WTC11 (cell line): Measurements from ENCODE around the gene MX1. TPM values are rescaled to one million over a fixed set of nuclear protein-coding genes. Genes with fewer than 3 reads are reported as not detected.

Experiments used
- ATAC-seq: fragments of 200-7000 bp; cut with Tn5 transposase; 2 replicates; pipeline ENCODE4 v1.10.0; 2021; ENCODE audit warnings: mild to moderate bottlenecking, moderate library complexity
- CTCF ChIA-PET: fragments of 300-600 bp; sonication (Branson Sonifier 250); formaldehyde crosslinking; loops from one replicate; lab custom pipeline; 2021; ENCODE audit warnings: antibody characterized with exemption; lab: Charles Lee
- POLR2A ChIA-PET: fragments of 350-600 bp; sonication (Branson Sonifier 250); formaldehyde crosslinking; loops from one replicate; lab custom pipeline; 2021; ENCODE audit warnings: antibody characterized with exemption; lab: Charles Lee
- DNase-seq: peaks from one replicate; pipeline ENCODE4 v3.0.0; 2021; ENCODE audit warnings: low spot score
- H3K27ac Mint-ChIP-seq: 2 replicates; pipeline ENCODE4 v1.8.0; 2021; ENCODE audit warnings: mixed read lengths
- H3K27me3 Mint-ChIP-seq: 2 replicates; pipeline ENCODE4 v1.8.0; 2021; ENCODE audit warnings: low read depth, mild to moderate bottlenecking, moderate library complexity, mixed read lengths
- H3K36me3 Mint-ChIP-seq: 2 replicates; pipeline ENCODE4 v1.8.0; 2021; ENCODE audit warnings: mixed read lengths
- H3K4me1 Mint-ChIP-seq: 2 replicates; pipeline ENCODE4 v1.8.0; 2022; ENCODE audit warnings: mixed read lengths
- H3K4me3 Mint-ChIP-seq: 2 replicates; pipeline ENCODE4 v1.8.0; 2021; ENCODE audit warnings: mild to moderate bottlenecking, moderate library complexity, mixed read lengths
- H3K9me3 Mint-ChIP-seq: 2 replicates; pipeline ENCODE4 v1.8.0; 2021; ENCODE audit warnings: mixed read lengths
- ELF4 ChIP-seq: sonication (generic); formaldehyde crosslinking; IDR thresholded peaks from 2 replicates; pipeline ENCODE4 v1.8.1; 2022; ENCODE audit warnings: low read depth, mild to moderate bottlenecking, moderate library complexity, missing genetic modification reagents
- EMX1 ChIP-seq: fragments of 250-450 bp; sonication (Bioruptor Pico); IDR thresholded peaks from 2 replicates; pipeline ENCODE4 v1.8.0; 2021; ENCODE audit warnings: mild to moderate bottlenecking
- FOXK1 ChIP-seq: sonication (generic); formaldehyde crosslinking; IDR thresholded peaks from 2 replicates; pipeline ENCODE4 v1.8.0; 2022; ENCODE audit warnings: mild to moderate bottlenecking, moderate library complexity, missing genetic modification reagents
- GRHL2 ChIP-seq: fragments of 250-450 bp; sonication (Bioruptor Pico); IDR thresholded peaks from 2 replicates; pipeline ENCODE4 v1.8.0; 2022; ENCODE audit warnings: mild to moderate bottlenecking, moderate library complexity; ENCODE audit not compliant: insufficient replicate concordance, severe bottlenecking
- IRF2 ChIP-seq: sonication (generic); formaldehyde crosslinking; IDR thresholded peaks from 2 replicates; pipeline ENCODE4 v1.8.0; 2022; ENCODE audit warnings: low read depth, missing genetic modification reagents, borderline replicate concordance
- KAT7 ChIP-seq: sonication (generic); formaldehyde crosslinking; IDR thresholded peaks from 2 replicates; pipeline ENCODE4 v1.8.1; 2023; ENCODE audit warnings: missing genetic modification reagents, mild to moderate bottlenecking, borderline replicate concordance
- NR3C1 ChIP-seq: sonication (generic); formaldehyde crosslinking; conservative IDR thresholded peaks from 2 replicates; pipeline ENCODE4 v1.8.1; 2023; ENCODE audit warnings: low read depth, mild to moderate bottlenecking, missing genetic modification reagents
- PRRX2 ChIP-seq: fragments of 250-450 bp; sonication (Bioruptor Pico); IDR thresholded peaks from 2 replicates; pipeline ENCODE4 v1.8.0; 2021; ENCODE audit warnings: mild to moderate bottlenecking
- TP53 ChIP-seq: sonication (generic); formaldehyde crosslinking; IDR thresholded peaks from 2 replicates; pipeline ENCODE4 v1.8.1; 2023; ENCODE audit warnings: mild to moderate bottlenecking, missing genetic modification reagents
- ZNF396 ChIP-seq: fragments of 250-450 bp; sonication (Bioruptor Pico); IDR thresholded peaks from 2 replicates; pipeline ENCODE4 v1.8.0; 2021; ENCODE audit warnings: mild to moderate bottlenecking, moderate library complexity, borderline replicate concordance
- total RNA-seq: library from RNA; stranded (reverse); gene quantifications from 3 replicates; pipeline ENCODE4 v1.2.3, GENCODE V29; 2021
- TF ChIP-seq, protein P1 (sequence below): sonication (generic); formaldehyde crosslinking; IDR thresholded peaks from 2 replicates; pipeline ENCODE4 v1.8.1; 2022; ENCODE audit warnings: low read depth, mild to moderate bottlenecking, moderate library complexity, missing genetic modification reagents, borderline replicate concordance
- TF ChIP-seq, protein P2 (sequence below): sonication (generic); formaldehyde crosslinking; IDR thresholded peaks from 2 replicates; pipeline ENCODE4 v1.8.1; 2022; ENCODE audit warnings: mild to moderate bottlenecking, moderate library complexity, missing genetic modification reagents
- TF ChIP-seq, protein P3 (sequence below): sonication (generic); formaldehyde crosslinking; IDR thresholded peaks from 2 replicates; pipeline ENCODE4 v1.8.1; 2023; ENCODE audit warnings: mild to moderate bottlenecking, missing genetic modification reagents
- TF ChIP-seq, protein P4 (sequence below): sonication (generic); formaldehyde crosslinking; conservative IDR thresholded peaks from 2 replicates; pipeline ENCODE4 v1.8.1; 2023; ENCODE audit warnings: mild to moderate bottlenecking, low read depth, missing genetic modification reagents, moderate library complexity
- TF ChIP-seq, protein P5 (sequence below): sonication (generic); formaldehyde crosslinking; IDR thresholded peaks from 2 replicates; pipeline ENCODE4 v1.8.0; 2022; ENCODE audit warnings: mild to moderate bottlenecking, missing genetic modification reagents
- TF ChIP-seq, protein P6 (sequence below): sonication (generic); formaldehyde crosslinking; IDR thresholded peaks from 2 replicates; pipeline ENCODE4 v1.8.1; 2022; ENCODE audit warnings: missing genetic modification reagents, borderline replicate concordance
- TF ChIP-seq, protein P7 (sequence below): fragments of 250-450 bp; sonication (Bioruptor Pico); IDR thresholded peaks from 2 replicates; pipeline ENCODE4 v1.9.0; 2021; ENCODE audit warnings: mild to moderate bottlenecking, borderline replicate concordance
- TF ChIP-seq, protein P8 (sequence below): sonication (generic); formaldehyde crosslinking; IDR thresholded peaks from 2 replicates; pipeline ENCODE4 v1.8.0; 2022; ENCODE audit warnings: mild to moderate bottlenecking, missing genetic modification reagents

Gene MX1
- total RNA-seq, 1 experiment from 2014 or later, result 3.6 TPM

DNA sequence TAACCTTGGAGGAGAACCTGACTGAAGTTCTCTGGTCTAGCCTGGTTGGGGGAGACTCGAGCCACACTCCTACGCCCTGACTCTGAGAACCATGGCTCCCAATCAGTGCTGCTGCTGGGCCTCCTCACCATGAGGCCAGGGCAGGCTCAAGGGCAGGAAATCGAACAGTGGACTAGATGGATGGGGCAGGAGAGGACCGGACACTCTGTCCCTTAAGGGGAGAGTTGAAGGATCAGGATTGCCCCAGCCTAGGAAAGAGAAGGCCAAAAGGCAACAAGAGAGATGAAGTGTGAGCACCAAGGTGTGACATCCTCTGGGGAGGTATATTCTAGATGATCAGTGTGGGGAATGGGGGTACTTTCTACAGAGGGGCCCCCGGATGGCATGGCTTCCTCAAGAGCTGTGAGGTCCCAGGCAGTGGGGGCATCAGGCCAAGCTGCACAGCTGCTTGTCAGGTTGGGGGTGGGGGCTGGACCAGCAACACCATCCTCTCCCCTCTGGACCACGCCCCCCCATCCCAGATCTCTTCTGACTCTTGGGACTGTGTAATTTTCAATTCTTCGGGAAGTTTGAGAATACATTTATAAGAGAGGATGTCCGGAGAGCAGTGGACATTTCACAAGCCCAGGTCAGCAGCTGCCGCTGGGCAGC is 34.0 kb downstream of the MX1 start:
- ATAC-seq, result no peak
- H3K9me3 Mint-ChIP-seq, result peaks cover 24% of the 10 kb centered on the region
- H3K27ac Mint-ChIP-seq, result no peak overlapping the region
- DNase-seq, result no peak
- TF ChIP-seq, protein P1, sequence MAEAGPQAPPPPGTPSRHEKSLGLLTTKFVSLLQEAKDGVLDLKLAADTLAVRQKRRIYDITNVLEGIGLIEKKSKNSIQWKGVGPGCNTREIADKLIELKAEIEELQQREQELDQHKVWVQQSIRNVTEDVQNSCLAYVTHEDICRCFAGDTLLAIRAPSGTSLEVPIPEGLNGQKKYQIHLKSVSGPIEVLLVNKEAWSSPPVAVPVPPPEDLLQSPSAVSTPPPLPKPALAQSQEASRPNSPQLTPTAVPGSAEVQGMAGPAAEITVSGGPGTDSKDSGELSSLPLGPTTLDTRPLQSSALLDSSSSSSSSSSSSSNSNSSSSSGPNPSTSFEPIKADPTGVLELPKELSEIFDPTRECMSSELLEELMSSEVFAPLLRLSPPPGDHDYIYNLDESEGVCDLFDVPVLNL (CRISPR knock-in tag), result no peak
- TF ChIP-seq ELF4 (CRISPR knock-in tag) (no peak), IRF2 (CRISPR knock-in tag) (no peak), KAT7 (CRISPR knock-in tag) (no peak), EMX1 (CRISPR knock-in tag) (no peak), GRHL2 (CRISPR knock-in tag) (no peak), TP53 (CRISPR knock-in tag) (no peak), NR3C1 (no peak), ZNF396 (CRISPR knock-in tag) (no peak), FOXK1 (CRISPR knock-in tag) (no peak), PRRX2 (CRISPR knock-in tag) (no peak)
- TF ChIP-seq, protein P2, sequence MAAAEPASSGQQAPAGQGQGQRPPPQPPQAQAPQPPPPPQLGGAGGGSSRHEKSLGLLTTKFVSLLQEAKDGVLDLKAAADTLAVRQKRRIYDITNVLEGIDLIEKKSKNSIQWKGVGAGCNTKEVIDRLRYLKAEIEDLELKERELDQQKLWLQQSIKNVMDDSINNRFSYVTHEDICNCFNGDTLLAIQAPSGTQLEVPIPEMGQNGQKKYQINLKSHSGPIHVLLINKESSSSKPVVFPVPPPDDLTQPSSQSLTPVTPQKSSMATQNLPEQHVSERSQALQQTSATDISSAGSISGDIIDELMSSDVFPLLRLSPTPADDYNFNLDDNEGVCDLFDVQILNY (CRISPR knock-in tag), result no peak
- TF ChIP-seq, protein P3, sequence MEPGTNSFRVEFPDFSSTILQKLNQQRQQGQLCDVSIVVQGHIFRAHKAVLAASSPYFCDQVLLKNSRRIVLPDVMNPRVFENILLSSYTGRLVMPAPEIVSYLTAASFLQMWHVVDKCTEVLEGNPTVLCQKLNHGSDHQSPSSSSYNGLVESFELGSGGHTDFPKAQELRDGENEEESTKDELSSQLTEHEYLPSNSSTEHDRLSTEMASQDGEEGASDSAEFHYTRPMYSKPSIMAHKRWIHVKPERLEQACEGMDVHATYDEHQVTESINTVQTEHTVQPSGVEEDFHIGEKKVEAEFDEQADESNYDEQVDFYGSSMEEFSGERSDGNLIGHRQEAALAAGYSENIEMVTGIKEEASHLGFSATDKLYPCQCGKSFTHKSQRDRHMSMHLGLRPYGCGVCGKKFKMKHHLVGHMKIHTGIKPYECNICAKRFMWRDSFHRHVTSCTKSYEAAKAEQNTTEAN (CRISPR knock-in tag), result no peak
- TF ChIP-seq, protein P4, sequence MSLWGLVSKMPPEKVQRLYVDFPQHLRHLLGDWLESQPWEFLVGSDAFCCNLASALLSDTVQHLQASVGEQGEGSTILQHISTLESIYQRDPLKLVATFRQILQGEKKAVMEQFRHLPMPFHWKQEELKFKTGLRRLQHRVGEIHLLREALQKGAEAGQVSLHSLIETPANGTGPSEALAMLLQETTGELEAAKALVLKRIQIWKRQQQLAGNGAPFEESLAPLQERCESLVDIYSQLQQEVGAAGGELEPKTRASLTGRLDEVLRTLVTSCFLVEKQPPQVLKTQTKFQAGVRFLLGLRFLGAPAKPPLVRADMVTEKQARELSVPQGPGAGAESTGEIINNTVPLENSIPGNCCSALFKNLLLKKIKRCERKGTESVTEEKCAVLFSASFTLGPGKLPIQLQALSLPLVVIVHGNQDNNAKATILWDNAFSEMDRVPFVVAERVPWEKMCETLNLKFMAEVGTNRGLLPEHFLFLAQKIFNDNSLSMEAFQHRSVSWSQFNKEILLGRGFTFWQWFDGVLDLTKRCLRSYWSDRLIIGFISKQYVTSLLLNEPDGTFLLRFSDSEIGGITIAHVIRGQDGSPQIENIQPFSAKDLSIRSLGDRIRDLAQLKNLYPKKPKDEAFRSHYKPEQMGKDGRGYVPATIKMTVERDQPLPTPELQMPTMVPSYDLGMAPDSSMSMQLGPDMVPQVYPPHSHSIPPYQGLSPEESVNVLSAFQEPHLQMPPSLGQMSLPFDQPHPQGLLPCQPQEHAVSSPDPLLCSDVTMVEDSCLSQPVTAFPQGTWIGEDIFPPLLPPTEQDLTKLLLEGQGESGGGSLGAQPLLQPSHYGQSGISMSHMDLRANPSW, result no peak
- TF ChIP-seq, protein P5, sequence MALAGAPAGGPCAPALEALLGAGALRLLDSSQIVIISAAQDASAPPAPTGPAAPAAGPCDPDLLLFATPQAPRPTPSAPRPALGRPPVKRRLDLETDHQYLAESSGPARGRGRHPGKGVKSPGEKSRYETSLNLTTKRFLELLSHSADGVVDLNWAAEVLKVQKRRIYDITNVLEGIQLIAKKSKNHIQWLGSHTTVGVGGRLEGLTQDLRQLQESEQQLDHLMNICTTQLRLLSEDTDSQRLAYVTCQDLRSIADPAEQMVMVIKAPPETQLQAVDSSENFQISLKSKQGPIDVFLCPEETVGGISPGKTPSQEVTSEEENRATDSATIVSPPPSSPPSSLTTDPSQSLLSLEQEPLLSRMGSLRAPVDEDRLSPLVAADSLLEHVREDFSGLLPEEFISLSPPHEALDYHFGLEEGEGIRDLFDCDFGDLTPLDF (CRISPR knock-in tag), result no peak
- TF ChIP-seq, protein P6, sequence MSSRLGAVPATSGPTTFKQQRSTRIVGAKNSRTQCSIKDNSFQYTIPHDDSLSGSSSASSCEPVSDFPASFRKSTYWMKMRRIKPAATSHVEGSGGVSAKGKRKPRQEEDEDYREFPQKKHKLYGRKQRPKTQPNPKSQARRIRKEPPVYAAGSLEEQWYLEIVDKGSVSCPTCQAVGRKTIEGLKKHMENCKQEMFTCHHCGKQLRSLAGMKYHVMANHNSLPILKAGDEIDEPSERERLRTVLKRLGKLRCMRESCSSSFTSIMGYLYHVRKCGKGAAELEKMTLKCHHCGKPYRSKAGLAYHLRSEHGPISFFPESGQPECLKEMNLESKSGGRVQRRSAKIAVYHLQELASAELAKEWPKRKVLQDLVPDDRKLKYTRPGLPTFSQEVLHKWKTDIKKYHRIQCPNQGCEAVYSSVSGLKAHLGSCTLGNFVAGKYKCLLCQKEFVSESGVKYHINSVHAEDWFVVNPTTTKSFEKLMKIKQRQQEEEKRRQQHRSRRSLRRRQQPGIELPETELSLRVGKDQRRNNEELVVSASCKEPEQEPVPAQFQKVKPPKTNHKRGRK, result no peak
- TF ChIP-seq, protein P7, sequence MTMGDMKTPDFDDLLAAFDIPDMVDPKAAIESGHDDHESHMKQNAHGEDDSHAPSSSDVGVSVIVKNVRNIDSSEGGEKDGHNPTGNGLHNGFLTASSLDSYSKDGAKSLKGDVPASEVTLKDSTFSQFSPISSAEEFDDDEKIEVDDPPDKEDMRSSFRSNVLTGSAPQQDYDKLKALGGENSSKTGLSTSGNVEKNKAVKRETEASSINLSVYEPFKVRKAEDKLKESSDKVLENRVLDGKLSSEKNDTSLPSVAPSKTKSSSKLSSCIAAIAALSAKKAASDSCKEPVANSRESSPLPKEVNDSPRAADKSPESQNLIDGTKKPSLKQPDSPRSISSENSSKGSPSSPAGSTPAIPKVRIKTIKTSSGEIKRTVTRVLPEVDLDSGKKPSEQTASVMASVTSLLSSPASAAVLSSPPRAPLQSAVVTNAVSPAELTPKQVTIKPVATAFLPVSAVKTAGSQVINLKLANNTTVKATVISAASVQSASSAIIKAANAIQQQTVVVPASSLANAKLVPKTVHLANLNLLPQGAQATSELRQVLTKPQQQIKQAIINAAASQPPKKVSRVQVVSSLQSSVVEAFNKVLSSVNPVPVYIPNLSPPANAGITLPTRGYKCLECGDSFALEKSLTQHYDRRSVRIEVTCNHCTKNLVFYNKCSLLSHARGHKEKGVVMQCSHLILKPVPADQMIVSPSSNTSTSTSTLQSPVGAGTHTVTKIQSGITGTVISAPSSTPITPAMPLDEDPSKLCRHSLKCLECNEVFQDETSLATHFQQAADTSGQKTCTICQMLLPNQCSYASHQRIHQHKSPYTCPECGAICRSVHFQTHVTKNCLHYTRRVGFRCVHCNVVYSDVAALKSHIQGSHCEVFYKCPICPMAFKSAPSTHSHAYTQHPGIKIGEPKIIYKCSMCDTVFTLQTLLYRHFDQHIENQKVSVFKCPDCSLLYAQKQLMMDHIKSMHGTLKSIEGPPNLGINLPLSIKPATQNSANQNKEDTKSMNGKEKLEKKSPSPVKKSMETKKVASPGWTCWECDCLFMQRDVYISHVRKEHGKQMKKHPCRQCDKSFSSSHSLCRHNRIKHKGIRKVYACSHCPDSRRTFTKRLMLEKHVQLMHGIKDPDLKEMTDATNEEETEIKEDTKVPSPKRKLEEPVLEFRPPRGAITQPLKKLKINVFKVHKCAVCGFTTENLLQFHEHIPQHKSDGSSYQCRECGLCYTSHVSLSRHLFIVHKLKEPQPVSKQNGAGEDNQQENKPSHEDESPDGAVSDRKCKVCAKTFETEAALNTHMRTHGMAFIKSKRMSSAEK (CRISPR knock-in tag), result no peak
- TF ChIP-seq, protein P8, sequence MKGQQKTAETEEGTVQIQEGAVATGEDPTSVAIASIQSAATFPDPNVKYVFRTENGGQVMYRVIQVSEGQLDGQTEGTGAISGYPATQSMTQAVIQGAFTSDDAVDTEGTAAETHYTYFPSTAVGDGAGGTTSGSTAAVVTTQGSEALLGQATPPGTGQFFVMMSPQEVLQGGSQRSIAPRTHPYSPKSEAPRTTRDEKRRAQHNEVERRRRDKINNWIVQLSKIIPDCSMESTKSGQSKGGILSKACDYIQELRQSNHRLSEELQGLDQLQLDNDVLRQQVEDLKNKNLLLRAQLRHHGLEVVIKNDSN (CRISPR knock-in tag), result no peak
- TF ChIP-seq, all 79 proteins: peak for 0
- Mint-ChIP-seq H3K27me3 (no peaks in the 10 kb centered on the region; the same call in 1 of the 2 replicates), H3K4me3 (no peak overlapping the region), H3K36me3 (peaks cover 28% of the 10 kb centered on the region), H3K4me1 (peaks cover 17% of the 10 kb centered on the region)
- CTCF ChIA-PET, result interaction anchor here (0.8 to 4.6 kb wide), 6 partner anchors 19 to 176 kb away, joined by 3 to 59 read pairs (median 3); no protein-coding TSS in a partner anchor
- POLR2A ChIA-PET, result no interaction called here
